Cardiac muscle cell (in vitro differentiated cells and primary cell): ENCODE measurements around the gene CPNE4. TPM values are rescaled to one million over a fixed set of nuclear protein-coding genes. Genes with fewer than 3 reads are reported as not detected.

ENCODE experiments used
- DNase-seq, 2 donors: peaks; one replicate each; pipeline versions ENCODE4 v3.0.0 to v3.0.0-alpha.2; 2010 to 2017; ENCODE audit warnings: low read depth in 1 of 2, low spot score in 1 of 2
- H3K27ac ChIP-seq: fragments of 200-600 bp; sonication (generic); 2 replicates; pipeline ENCODE4 v1.5.1; 2016
- H3K27me3 ChIP-seq: fragments of 200-600 bp; sonication (generic); 2 replicates; pipeline ENCODE4 v1.6.0; 2016; ENCODE audit warnings: control low read depth
- H3K36me3 ChIP-seq: fragments of 200-600 bp; sonication (generic); 2 replicates; pipeline ENCODE4 v1.5.1; 2016; ENCODE audit warnings: control low read depth
- H3K4me1 ChIP-seq: fragments of 200-600 bp; sonication (generic); 2 replicates; pipeline ENCODE4 v1.8.1; 2017; ENCODE audit warnings: low read depth, mild to moderate bottlenecking, mixed run types
- H3K4me3 ChIP-seq: fragments of 200-600 bp; sonication (generic); 2 replicates; pipeline ENCODE4 v1.5.1; 2016; ENCODE audit warnings: mild to moderate bottlenecking
- H3K9me3 ChIP-seq: fragments of 200-600 bp; sonication (generic); 2 replicates; pipeline ENCODE4 v1.5.1; 2017; ENCODE audit warnings: low read depth, mild to moderate bottlenecking, control low read depth
- CTCF ChIP-seq: IDR thresholded peaks from 2 replicates; pipeline ENCODE4 v1.5.1; 2012; ENCODE audit warnings: low read depth, mild to moderate bottlenecking, low read length
- polyA plus RNA-seq: library from polyadenylated mRNA; unstranded; fragments of >200 nt; fragmentation: Nextera tagmentation; extraction: Ambion mirVana; gene quantifications from 2 replicates; pipeline ENCODE4 v1.2.1, GENCODE V29; 2016
- total RNA-seq: library from RNA; depleted of rRNA; stranded (reverse); fragments of >200 nt; gene quantifications from 2 replicates; pipeline ENCODE4 v1.2.3, GENCODE V29; 2016

The CPNE4 gene
- total and polyA plus RNA-seq, 2 experiments from 2014 or later, result 3.3 to 7.6 TPM

GRCh38 chr3:131729643-131730017, 305.2 kb downstream of the CPNE4 start:
- Histone ChIP-seq H3K4me1 (no peaks in the 10 kb centered on the region), H3K4me3 (no peak overlapping the region), H3K27ac (no peak overlapping the region), H3K27me3 (no peaks in the 10 kb centered on the region), H3K36me3 (no peaks in the 10 kb centered on the region), H3K9me3 (no peaks in the 10 kb centered on the region)
- no peak for TF ChIP-seq CTCF
- peak in 1 of 2 donors; percentile 36 for DNase-seq

DNA sequence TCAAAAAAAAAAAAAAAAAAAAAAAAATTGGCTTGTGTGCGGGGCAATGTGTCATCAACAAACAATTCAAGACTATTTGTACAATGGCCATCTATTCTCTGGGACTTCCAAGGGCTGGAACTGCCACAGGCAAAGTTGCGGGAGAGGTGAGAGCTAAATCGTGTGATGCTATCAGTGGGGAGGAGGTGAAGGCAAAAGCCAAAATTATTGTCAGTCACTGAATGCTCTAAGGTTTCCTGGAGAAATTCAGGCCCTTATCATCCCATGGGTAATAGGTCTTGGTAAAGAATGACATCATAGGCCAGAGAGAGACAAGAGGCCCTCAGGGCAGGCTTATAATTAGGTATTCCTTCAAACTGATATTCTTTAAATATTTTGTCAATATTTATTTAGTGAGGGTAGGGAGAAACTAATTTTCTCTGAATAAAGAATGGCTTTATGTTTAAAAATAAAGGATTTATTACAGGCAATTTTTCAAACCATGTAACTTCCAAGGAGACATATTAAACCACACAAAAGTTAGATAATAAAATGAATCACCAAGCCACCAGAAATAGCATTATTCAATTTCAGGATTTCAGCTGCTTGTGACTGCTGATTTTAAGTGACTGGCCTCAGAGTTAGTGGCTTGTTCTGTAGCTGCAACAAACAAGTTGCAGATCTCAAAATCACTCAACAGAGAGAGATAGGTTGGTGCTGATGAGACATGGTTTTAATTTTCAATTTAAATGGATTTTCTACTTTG, 305.7 kb downstream of the CPNE4 start:
- Histone ChIP-seq H3K9me3 (no peaks in the 10 kb centered on the region), H3K36me3 (no peaks in the 10 kb centered on the region), H3K27ac (no peak overlapping the region), H3K4me3 (no peak overlapping the region), H3K4me1 (no peaks in the 10 kb centered on the region), H3K27me3 (no peaks in the 10 kb centered on the region)
- DNase-seq, result peak in 1 of 2 donors; percentile 15
- no peak for TF ChIP-seq CTCF

DNA sequence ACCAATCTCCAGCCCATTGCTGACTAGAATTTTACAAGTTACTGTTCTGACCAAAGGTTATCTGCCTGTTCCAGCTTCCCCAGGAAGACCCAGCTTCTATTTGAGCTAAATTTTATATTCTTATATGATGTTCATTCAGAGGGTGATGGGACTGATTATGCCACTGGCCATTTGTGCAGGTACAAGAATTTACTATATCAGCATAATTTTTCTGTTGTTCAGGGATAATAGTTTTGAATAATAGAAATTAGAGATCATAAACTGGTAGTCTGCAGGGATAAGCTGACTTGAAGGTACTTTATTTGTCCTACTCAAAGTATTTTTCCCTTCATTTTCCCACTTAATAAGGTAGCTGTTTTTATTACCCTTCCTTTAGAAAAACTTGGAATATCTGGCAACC, 309.4 kb downstream of the CPNE4 start:
- Histone ChIP-seq H3K4me3 (no peak overlapping the region), H3K27me3 (no peaks in the 10 kb centered on the region), H3K27ac (no peak overlapping the region), H3K4me1 (no peaks in the 10 kb centered on the region), H3K36me3 (no peaks in the 10 kb centered on the region), H3K9me3 (no peaks in the 10 kb centered on the region)
- no peak for TF ChIP-seq CTCF
- no peak for DNase-seq

DNA sequence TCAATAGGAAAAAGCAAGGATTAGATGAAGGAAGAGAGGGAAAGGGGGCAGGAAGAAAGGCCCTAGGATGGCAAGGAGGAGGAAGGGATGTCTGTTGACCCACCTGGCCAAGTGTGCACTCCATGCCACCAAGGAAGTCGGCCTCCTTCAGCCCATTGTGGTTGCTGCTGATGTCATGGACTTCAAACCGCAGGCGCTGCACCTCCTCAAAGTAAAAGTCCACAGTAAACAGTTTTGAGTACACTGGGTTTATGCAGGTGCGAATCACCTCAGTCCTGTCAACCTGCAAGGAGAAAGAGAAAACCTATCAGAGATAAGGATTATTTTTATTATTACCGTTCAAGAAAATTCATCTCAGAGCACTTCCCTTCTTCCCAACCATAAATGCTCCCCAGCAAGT, 311.5 kb downstream of the CPNE4 start:
- no peak overlapping the region for H3K4me3 ChIP-seq
- DNase-seq, result no peak
- TF ChIP-seq CTCF, result no peak
- H3K9me3 ChIP-seq, result no peaks in the 10 kb centered on the region
- H3K36me3 ChIP-seq, result no peaks in the 10 kb centered on the region
- H3K27ac ChIP-seq, result no peak overlapping the region
- H3K4me1 ChIP-seq, result no peaks in the 10 kb centered on the region
- no peaks in the 10 kb centered on the region for H3K27me3 ChIP-seq

DNA sequence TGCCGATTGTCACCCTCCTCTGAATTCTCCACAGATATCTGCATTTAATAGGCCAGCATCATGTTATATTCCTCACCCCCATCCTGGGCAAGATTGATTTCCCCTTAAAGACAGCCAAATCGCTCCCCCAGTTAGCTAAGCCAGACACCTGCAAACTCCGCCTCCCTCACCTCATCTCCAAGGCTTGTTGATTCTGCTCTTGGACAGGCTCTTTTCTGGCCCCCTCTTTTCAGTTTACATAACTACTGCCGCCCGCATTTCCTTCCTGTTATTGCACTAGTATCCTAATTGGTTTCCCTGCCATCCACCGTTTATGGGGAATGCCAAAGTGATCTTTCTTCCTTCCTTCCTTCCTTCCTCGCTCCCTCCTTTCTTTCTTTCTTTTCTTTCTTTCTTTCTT, 317.3 kb downstream of the CPNE4 start:
- H3K36me3 ChIP-seq, result no peaks in the 10 kb centered on the region
- no peaks in the 10 kb centered on the region for H3K4me1 ChIP-seq
- no peak for TF ChIP-seq CTCF
- no peaks in the 10 kb centered on the region for H3K9me3 ChIP-seq
- no peak overlapping the region for H3K4me3 ChIP-seq
- H3K27me3 ChIP-seq, result no peaks in the 10 kb centered on the region
- DNase-seq, result no peak
- H3K27ac ChIP-seq, result no peak overlapping the region

DNA sequence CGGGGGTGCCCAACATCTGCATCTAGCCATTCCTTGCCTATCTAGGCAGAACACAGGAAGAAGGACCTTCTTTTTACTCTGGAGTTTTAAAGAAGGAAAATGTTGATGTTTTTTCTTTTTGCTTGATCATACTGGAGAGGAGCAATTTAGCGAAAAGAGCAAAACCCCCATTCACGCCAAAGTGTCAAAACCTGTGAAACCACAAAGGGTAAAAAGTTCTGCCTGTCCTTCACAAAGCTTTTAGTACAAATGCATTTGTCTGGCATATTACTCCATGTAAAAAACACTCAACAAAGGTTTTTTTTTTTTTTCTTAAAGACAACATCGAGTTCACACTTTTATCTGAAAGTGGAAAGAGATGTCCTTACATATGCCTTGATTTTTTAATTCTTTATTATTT, 317.9 kb downstream of the CPNE4 start:
- DNase-seq, result no peak
- no peak for TF ChIP-seq CTCF
- no peak overlapping the region for H3K27ac ChIP-seq
- H3K4me3 ChIP-seq, result no peak overlapping the region
- no peaks in the 10 kb centered on the region for H3K4me1 ChIP-seq
- no peaks in the 10 kb centered on the region for H3K9me3 ChIP-seq
- no peaks in the 10 kb centered on the region for H3K36me3 ChIP-seq
- H3K27me3 ChIP-seq, result no peaks in the 10 kb centered on the region
